ENCODE measurements around the gene COX6B2.

GRCh38 chr19:55345818-55346724, 8.4 kb downstream of the COX6B2 start:
- TF ChIP-seq POLR2A (IDR thresholded peaks at IDR 0.05) = no peak
- TF ChIP-seq CTCF (IDR thresholded peaks at IDR 0.05) = no peak
